HEK293 (cell line): ENCODE measurements around the gene ZNF462.

Experiments used
- CTCF ChIA-PET: fragments of 350-600 bp; formaldehyde crosslinking; extraction: SDS; loops from one replicate; lab custom pipeline; 2021; ENCODE audit warnings: antibody characterized with exemption; lab: Yijun Ruan, JAX
- POLR2A ChIA-PET: fragments of 300-600 bp; formaldehyde crosslinking; extraction: SDS; loops from one replicate; lab custom pipeline; 2020; ENCODE audit warnings: antibody characterized with exemption, inconsistent platforms; lab: Yijun Ruan, JAX
- H3K27ac ChIP-seq: fragments of 200-500 bp; sonication (Bioruptor generic); 2 replicates; pipeline ENCODE4 v1.5.1; 2014; ENCODE audit warnings: low read depth, low read length, control low read depth, inconsistent platforms; ENCODE audit errors: extremely low read depth
- H3K36me3 ChIP-seq, 2 experiments: fragments of 200-500 bp in 1 of 2; sonication (Bioruptor generic) in 1 of 2; 1 replicate in 1 of 2; 2 replicates in 1 of 2; pipeline ENCODE4 v1.5.1; 2014 to 2017; ENCODE audit warnings: inconsistent platforms in 2 of 2, low read length in 2 of 2; ENCODE audit not compliant: control insufficient read depth in 2 of 2, insufficient read depth in 1 of 2
- H3K4me1 ChIP-seq: fragments of 200-500 bp; sonication (Bioruptor generic); 2 replicates; pipeline ENCODE4 v1.5.1; 2014; ENCODE audit warnings: mild to moderate bottlenecking, low read length, inconsistent platforms; ENCODE audit not compliant: control insufficient read depth, insufficient read depth
- H3K4me3 ChIP-seq: 2 replicates; pipeline ENCODE4 v1.5.1; 2011; ENCODE audit warnings: low read depth, mild to moderate bottlenecking, control low read depth, low read length, moderate library complexity
- H3K9me3 ChIP-seq: fragments of 200-500 bp; sonication (Bioruptor generic); 2 replicates; pipeline ENCODE4 v1.5.1; 2014; ENCODE audit warnings: low read depth, low read length, inconsistent platforms; ENCODE audit not compliant: control insufficient read depth, insufficient read depth
- AEBP2 ChIP-seq: fragments of 450-650 bp; formaldehyde crosslinking; IDR thresholded peaks from 2 replicates; pipeline ENCODE4 v1.5.1; 2016; ENCODE audit warnings: missing biosample characterization, missing genetic modification characterization, borderline replicate concordance
- ELK4 ChIP-seq: IDR thresholded peaks from 2 replicates; pipeline ENCODE4 v1.6.1; 2011; ENCODE audit warnings: mild to moderate bottlenecking, low read depth, low read length, borderline replicate concordance
- MEIS1 ChIP-seq: sonication (generic); formaldehyde crosslinking; IDR thresholded peaks from 2 replicates; pipeline ENCODE4 v1.8.1; 2022; ENCODE audit warnings: missing genetic modification reagents, mild to moderate bottlenecking, borderline replicate concordance
- OSR2 ChIP-seq: fragments of 450-650 bp; formaldehyde crosslinking; IDR thresholded peaks from 2 replicates; pipeline ENCODE4 v1.5.1; 2016; ENCODE audit warnings: missing biosample characterization, missing genetic modification characterization
- REPIN1 ChIP-seq: fragments of 450-650 bp; formaldehyde crosslinking; IDR thresholded peaks from 2 replicates; pipeline ENCODE4 v1.5.1; 2017; ENCODE audit warnings: missing biosample characterization, missing genetic modification characterization, low read depth
- TRIM28 ChIP-seq: IDR thresholded peaks from 2 replicates; pipeline ENCODE4 v1.6.1; 2011; ENCODE audit warnings: low read length, control low read depth, borderline replicate concordance
- WT1 ChIP-seq: fragments of 450-650 bp; formaldehyde crosslinking; IDR thresholded peaks from 2 replicates; pipeline ENCODE4 v1.5.1; 2016; ENCODE audit warnings: missing biosample characterization, missing genetic modification characterization
- ZFP69B ChIP-seq: fragments of 450-650 bp; formaldehyde crosslinking; IDR thresholded peaks from 2 replicates; pipeline ENCODE4 v1.5.1; 2016; ENCODE audit warnings: missing biosample characterization, missing genetic modification characterization
- ZIC2 ChIP-seq: fragments of 450-650 bp; formaldehyde crosslinking; IDR thresholded peaks from 2 replicates; pipeline ENCODE4 v1.5.1; 2016; ENCODE audit warnings: missing biosample characterization, missing genetic modification characterization
- ZNF114 ChIP-seq: fragments of 450-650 bp; formaldehyde crosslinking; IDR thresholded peaks from 2 replicates; pipeline ENCODE4 v1.5.0; 2017; ENCODE audit warnings: missing biosample characterization, missing genetic modification characterization
- ZNF19 ChIP-seq: fragments of 450-650 bp; formaldehyde crosslinking; IDR thresholded peaks from 2 replicates; pipeline ENCODE4; 2016; ENCODE audit warnings: missing biosample characterization, missing genetic modification characterization, low read depth
- ZNF248 ChIP-seq: fragments of 450-650 bp; formaldehyde crosslinking; IDR thresholded peaks from 2 replicates; pipeline ENCODE4 v1.5.1; 2017; ENCODE audit warnings: missing biosample characterization, missing genetic modification characterization
- ZNF366 ChIP-seq: fragments of 450-650 bp; formaldehyde crosslinking; conservative IDR thresholded peaks from 2 replicates; pipeline ENCODE4 v1.5.1; 2016; ENCODE audit warnings: missing biosample characterization, missing genetic modification characterization
- ZNF501 ChIP-seq: fragments of 450-650 bp; formaldehyde crosslinking; IDR thresholded peaks from 2 replicates; pipeline ENCODE4 v1.5.1; 2016; ENCODE audit warnings: missing biosample characterization, missing genetic modification characterization
- ZNF624 ChIP-seq: fragments of 450-650 bp; formaldehyde crosslinking; IDR thresholded peaks from 2 replicates; pipeline ENCODE4 v1.5.1; 2017; ENCODE audit warnings: missing biosample characterization, missing genetic modification characterization
- ZNF76 ChIP-seq: fragments of 450-650 bp; formaldehyde crosslinking; IDR thresholded peaks from 2 replicates; pipeline ENCODE4; 2016; ENCODE audit warnings: low read depth, missing biosample characterization, missing genetic modification characterization, borderline replicate concordance
- ZSCAN18 ChIP-seq: fragments of 450-650 bp; formaldehyde crosslinking; IDR thresholded peaks from 2 replicates; pipeline ENCODE4 v1.5.1; 2016; ENCODE audit warnings: missing biosample characterization, missing genetic modification characterization
- TF ChIP-seq, protein P1 (sequence below): fragments of 450-650 bp; formaldehyde crosslinking; IDR thresholded peaks from 2 replicates; pipeline ENCODE4 v1.5.1; 2016; ENCODE audit warnings: missing biosample characterization, missing genetic modification characterization
- TF ChIP-seq, protein P2 (sequence below): sonication (generic); formaldehyde crosslinking; IDR thresholded peaks from 2 replicates; pipeline ENCODE4 v1.8.1; 2022; ENCODE audit warnings: mild to moderate bottlenecking, moderate library complexity, missing genetic modification reagents
- TF ChIP-seq, protein P3 (sequence below): fragments of 450-650 bp; formaldehyde crosslinking; IDR thresholded peaks from 2 replicates; pipeline ENCODE4 v1.5.1; 2017; ENCODE audit warnings: missing biosample characterization, missing genetic modification characterization

ZNF462 gene

GRCh38 chr9:106911951-106912350, 49.0 kb downstream of the ZNF462 start:
- ChIA-PET CTCF (interaction anchor here (0.6 kb wide), 1 partner anchor 23 kb away, joined by 4 read pairs; no protein-coding TSS in a partner anchor), POLR2A (interaction anchor here (1.3 kb wide), 1 partner anchor 48 kb away, joined by 3 read pairs; no protein-coding TSS in a partner anchor)
- Histone ChIP-seq H3K27ac (no peak overlapping the region), H3K9me3 (no peaks in the 10 kb centered on the region), H3K4me1 (no peaks in the 10 kb centered on the region), H3K4me3 (no peak overlapping the region), H3K36me3 (no peaks in the 10 kb centered on the region)
- TF ChIP-seq ZIC2 (tag by site-specific recombination) (no peak), ZNF248 (no peak), AEBP2 (tag by site-specific recombination) (no peak), ZNF19 (no peak), ZFP69B (tag by site-specific recombination) (no peak), MEIS1 (no peak), ZNF76 (tag by site-specific recombination) (no peak), ELK4 (no peak), ZNF624 (tag by site-specific recombination) (no peak), OSR2 (tag by site-specific recombination) (no peak), TRIM28 (no peak), ZNF114 (no peak), ZNF501 (tag by site-specific recombination) (no peak), ZNF366 (tag by site-specific recombination) (no peak), ZSCAN18 (tag by site-specific recombination) (no peak), REPIN1 (no peak), WT1 (tag by site-specific recombination) (no peak)
- TF ChIP-seq, protein P1, sequence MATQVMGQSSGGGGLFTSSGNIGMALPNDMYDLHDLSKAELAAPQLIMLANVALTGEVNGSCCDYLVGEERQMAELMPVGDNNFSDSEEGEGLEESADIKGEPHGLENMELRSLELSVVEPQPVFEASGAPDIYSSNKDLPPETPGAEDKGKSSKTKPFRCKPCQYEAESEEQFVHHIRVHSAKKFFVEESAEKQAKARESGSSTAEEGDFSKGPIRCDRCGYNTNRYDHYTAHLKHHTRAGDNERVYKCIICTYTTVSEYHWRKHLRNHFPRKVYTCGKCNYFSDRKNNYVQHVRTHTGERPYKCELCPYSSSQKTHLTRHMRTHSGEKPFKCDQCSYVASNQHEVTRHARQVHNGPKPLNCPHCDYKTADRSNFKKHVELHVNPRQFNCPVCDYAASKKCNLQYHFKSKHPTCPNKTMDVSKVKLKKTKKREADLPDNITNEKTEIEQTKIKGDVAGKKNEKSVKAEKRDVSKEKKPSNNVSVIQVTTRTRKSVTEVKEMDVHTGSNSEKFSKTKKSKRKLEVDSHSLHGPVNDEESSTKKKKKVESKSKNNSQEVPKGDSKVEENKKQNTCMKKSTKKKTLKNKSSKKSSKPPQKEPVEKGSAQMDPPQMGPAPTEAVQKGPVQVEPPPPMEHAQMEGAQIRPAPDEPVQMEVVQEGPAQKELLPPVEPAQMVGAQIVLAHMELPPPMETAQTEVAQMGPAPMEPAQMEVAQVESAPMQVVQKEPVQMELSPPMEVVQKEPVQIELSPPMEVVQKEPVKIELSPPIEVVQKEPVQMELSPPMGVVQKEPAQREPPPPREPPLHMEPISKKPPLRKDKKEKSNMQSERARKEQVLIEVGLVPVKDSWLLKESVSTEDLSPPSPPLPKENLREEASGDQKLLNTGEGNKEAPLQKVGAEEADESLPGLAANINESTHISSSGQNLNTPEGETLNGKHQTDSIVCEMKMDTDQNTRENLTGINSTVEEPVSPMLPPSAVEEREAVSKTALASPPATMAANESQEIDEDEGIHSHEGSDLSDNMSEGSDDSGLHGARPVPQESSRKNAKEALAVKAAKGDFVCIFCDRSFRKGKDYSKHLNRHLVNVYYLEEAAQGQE (tag by site-specific recombination) = no peak
- TF ChIP-seq, protein P2, sequence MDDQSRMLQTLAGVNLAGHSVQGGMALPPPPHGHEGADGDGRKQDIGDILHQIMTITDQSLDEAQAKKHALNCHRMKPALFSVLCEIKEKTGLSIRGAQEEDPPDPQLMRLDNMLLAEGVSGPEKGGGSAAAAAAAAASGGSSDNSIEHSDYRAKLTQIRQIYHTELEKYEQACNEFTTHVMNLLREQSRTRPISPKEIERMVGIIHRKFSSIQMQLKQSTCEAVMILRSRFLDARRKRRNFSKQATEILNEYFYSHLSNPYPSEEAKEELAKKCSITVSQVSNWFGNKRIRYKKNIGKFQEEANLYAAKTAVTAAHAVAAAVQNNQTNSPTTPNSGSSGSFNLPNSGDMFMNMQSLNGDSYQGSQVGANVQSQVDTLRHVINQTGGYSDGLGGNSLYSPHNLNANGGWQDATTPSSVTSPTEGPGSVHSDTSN (CRISPR knock-in tag) = no peak
- TF ChIP-seq, protein P3, sequence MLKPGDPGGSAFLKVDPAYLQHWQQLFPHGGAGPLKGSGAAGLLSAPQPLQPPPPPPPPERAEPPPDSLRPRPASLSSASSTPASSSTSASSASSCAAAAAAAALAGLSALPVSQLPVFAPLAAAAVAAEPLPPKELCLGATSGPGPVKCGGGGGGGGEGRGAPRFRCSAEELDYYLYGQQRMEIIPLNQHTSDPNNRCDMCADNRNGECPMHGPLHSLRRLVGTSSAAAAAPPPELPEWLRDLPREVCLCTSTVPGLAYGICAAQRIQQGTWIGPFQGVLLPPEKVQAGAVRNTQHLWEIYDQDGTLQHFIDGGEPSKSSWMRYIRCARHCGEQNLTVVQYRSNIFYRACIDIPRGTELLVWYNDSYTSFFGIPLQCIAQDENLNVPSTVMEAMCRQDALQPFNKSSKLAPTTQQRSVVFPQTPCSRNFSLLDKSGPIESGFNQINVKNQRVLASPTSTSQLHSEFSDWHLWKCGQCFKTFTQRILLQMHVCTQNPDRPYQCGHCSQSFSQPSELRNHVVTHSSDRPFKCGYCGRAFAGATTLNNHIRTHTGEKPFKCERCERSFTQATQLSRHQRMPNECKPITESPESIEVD = no peak
